Measurements from ENCODE around the gene SERPINB10.

SERPINB10 gene

DNA sequence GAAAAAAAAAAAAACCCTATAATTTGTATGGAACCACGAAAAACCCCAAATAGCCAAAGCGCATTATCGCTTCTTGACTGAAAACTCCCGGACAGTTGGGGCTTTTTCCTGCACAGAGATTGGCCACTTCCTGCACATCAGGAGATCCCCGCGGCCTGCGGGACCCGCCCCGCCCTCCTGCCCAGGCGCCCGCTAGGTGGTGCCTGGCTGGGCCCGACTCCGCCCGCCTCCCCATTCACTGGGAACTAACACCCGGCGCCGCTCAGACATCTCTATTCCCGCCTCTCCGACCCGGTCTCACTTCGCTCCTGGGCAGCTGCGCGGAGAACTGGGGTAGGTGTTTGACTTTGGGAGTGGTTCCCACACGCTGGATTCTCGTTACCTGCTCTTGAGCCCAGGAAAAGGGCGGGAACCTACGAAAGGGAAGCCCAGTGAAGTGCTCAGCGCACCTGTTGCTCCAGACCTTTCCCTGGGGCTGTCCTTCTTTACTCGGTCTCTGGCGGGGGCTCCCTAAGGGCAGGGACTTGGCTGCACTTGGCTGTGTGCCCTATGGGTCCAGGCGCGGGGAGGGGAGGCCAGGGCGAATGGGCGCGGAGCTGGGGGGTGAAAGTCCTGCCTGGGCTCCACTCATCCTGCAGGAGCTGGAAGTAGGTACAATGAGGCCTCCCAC, 41.4 kb downstream of the SERPINB10 start, which contains the start of gene HMSD:
HMSD (plus strand) TSS at position 234 of the 670 bp plus-strand sequence. CDS start 4,155 bp downstream, outside the sequence.
- Histone ChIP-seq H3K9me3 (no peaks in the 10 kb centered on the region), H3K36me3 (no peaks in the 10 kb centered on the region), H3K4me3 (peak within 1 kb of the TSS; percentile 37 to 50), H3K27ac (peak within 1 kb of the TSS in 1 of 2 donors; percentile 32), H3K27me3 (peaks cover 0 to 3% of the 10 kb centered on the region in 2 donors), H3K4me1 (peaks cover 0 to 12% (median 6%) of the 10 kb centered on the region in 4 donors)
- intact Hi-C loops (cut with DNase I; ENCODE audit: low total_unique reads): no loop called here
- TF ChIP-seq CTCF (IDR thresholded peaks at IDR 0.05): peak in 1 of 2 experiments; percentile 47
- no peak for DNase-seq

DNA sequence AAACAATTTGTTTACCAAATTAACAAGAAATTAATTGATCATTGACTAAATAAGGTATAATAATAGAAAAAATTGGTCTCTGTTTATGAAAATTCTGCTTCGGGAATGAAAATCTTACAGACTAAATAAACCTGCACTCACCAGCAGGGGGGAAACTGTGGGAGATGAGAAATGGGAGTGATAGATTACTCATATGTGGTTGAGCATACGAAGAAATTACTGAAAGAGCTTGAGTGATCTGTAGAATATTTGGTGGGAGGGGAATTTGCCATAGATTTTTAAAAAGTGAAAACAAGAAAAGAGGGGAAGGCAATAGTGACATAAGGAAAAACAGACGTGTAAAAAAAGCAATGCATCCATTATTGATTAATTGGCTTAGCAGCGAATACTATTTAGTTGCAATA, 43.5 kb downstream of the SERPINB10 start:
- intact Hi-C loops (cut with DNase I; ENCODE audit: low total_unique reads): loop anchor here (5.0 kb wide), 1 partner anchor 36 kb away; no protein-coding TSS in a partner anchor
- TF ChIP-seq CTCF (IDR thresholded peaks at IDR 0.05): no peak
- H3K27me3 ChIP-seq: peaks cover 0 to 10% of the 10 kb centered on the region in 2 donors
- no peak overlapping the region for H3K27ac ChIP-seq
- no peak overlapping the region for H3K4me3 ChIP-seq
- H3K4me1 ChIP-seq: peaks cover 0 to 12% (median 6%) of the 10 kb centered on the region in 4 donors
- H3K36me3 ChIP-seq: no peaks in the 10 kb centered on the region
- H3K9me3 ChIP-seq: no peaks in the 10 kb centered on the region
- DNase-seq: no peak

DNA sequence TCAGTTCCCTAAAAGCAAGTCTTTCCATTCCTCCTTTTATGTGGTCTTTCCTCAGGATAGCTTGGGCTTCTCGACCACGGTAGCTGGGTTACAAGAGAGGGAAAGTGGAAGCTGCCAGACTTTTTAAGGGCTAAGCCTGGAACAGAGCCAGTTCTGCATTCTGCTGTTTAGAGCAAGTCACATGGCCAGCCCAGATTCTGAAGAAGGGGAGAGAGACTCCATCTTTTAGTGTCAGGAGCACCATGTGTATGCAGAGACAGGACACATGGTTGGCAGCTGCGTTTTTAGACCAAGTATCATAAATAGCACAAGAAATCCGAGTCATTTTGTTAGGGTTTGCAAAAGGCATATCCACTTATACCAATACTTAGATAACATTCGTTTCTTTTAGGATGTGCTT, 46.1 kb downstream of the SERPINB10 start:
- Histone ChIP-seq H3K9me3 (no peaks in the 10 kb centered on the region), H3K27ac (no peak overlapping the region), H3K4me1 (peaks cover 0 to 9% (median 6%) of the 10 kb centered on the region in 4 donors), H3K4me3 (no peak overlapping the region), H3K36me3 (no peaks in the 10 kb centered on the region), H3K27me3 (peaks cover 0 to 12% of the 10 kb centered on the region in 2 donors)
- TF ChIP-seq CTCF (IDR thresholded peaks at IDR 0.05): no peak
- intact Hi-C loops (cut with DNase I; ENCODE audit: low total_unique reads): loop anchor here (5.0 kb wide), 1 partner anchor 33 kb away; no protein-coding TSS in a partner anchor
- no peak for DNase-seq

DNA sequence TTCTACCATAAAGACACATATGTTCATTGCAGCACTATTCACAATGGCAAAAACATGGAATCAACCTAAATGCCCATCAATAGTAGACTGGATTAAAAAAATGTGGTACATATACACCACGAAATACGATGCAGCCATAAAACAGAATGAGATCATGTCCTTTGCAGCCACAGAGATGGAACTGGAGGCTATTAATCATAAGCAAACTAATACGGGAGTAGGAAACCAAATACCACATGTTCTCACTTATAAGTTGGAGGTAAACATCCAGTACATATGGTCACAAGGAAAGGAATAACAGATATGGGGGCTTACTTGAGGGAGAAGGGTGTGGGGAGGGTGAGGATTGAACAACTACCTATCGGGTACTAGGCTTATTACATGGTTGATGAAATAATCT, 49.0 kb downstream of the SERPINB10 start:
- intact Hi-C loops (cut with DNase I; ENCODE audit: low total_unique reads): no loop called here
- no peak for TF ChIP-seq CTCF (IDR thresholded peaks at IDR 0.05)
- Histone ChIP-seq H3K27me3 (peaks cover 0 to 9% of the 10 kb centered on the region in 2 donors), H3K4me1 (no peaks in the 10 kb centered on the region), H3K4me3 (no peak overlapping the region), H3K36me3 (no peaks in the 10 kb centered on the region), H3K9me3 (no peaks in the 10 kb centered on the region), H3K27ac (no peak overlapping the region)
- DNase-seq: no peak

DNA sequence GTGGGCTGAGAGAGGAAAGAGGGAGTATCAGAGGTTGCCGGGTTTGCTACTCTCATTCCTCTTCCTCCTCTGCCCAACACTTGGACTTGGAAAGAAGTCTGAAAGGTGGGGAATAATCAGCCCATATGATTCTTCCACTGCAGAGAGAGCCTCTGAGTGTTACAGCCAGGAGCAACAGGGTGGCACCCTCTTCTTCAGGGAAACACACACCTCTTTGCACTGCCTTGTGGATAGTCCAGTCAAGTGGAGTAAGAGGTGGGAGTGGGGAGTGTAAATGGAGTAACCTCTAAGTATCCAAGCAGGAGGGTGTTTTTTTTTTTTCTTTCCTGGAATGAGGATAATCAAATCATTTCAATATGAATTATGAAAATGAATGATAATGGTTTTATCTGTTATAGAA, 53.1 kb downstream of the SERPINB10 start:
- Histone ChIP-seq H3K4me3 (no peak overlapping the region), H3K4me1 (no peaks in the 10 kb centered on the region), H3K36me3 (no peaks in the 10 kb centered on the region), H3K27ac (no peak overlapping the region), H3K9me3 (no peaks in the 10 kb centered on the region), H3K27me3 (peaks cover 0 to 6% of the 10 kb centered on the region in 2 donors)
- DNase-seq: no peak
- intact Hi-C loops (cut with DNase I; ENCODE audit: low total_unique reads): no loop called here
- TF ChIP-seq CTCF (IDR thresholded peaks at IDR 0.05): no peak
